CD4-positive, alpha-beta T cell treated with Interleukin-21 for 1 hour (primary cell): ENCODE data around the gene STK17A.
"Not testable (repeated sequence)": the region's sequence is repeated elsewhere in the genome, so short reads cannot be mapped to it uniquely, and the experiment has no call there.

Experiments
- DNase-seq: peaks from one replicate; pipeline ENCODE4 v3.0.0-alpha.2; 2020

Gene STK17A

DNA sequence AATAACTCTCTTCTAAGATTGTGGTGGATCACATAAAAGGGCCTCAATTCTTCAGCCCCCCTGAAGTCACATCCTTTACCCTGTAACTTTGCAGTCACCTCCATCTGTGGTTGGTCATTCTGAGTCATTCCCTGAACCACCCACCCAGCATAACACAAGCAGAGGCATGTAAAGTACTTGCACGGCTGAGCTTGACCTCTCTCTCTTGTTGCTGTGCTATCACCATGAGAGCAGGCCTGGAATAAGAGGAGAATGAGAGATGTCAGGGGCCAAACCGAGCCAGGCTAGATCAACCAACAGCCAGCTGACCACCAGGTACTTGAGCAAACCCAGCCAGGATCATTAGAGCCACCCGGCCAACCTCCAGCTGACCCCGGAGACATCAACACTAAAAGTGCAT is 13.5 kb upstream of the STK17A start:
- DNase-seq = no peak

- no peak for DNase-seq
These were observed 12.1 kb upstream of the STK17A start for GRCh38 chr7:43570688-43571365.

- DNase-seq = no peak
These were observed 10.3 kb upstream of the STK17A start for GRCh38 chr7:43572516-43573049.

GRCh38 chr7:43573832-43574231 is 9.1 kb upstream of the STK17A start:
- DNase-seq = not testable (repeated sequence)

DNA sequence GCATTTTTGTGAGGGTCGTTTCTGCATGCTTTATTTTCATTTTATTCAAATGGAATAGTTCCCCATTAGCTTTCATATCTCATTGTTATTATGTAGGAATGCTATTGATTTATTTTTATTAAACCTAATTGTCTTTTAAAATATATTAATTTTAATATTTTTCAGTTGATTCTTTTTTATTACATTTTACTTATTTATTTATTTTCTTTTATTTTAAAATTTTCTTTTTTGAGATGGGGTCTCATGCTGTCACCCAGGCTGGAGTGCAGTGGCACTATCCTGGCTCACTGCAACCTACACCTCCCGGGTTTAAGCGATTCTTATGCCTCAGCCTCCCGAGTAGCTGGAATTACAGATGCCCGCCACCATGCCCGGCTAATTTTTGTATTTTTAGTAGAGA is 7.4 kb upstream of the STK17A start:
- DNase-seq = no peak

GRCh38 chr7:43576241-43576640 is 6.7 kb upstream of the STK17A start:
- no peak for DNase-seq

- DNase-seq = no peak
These were observed 5.4 kb upstream of the STK17A start for GRCh38 chr7:43577485-43577951.

DNA sequence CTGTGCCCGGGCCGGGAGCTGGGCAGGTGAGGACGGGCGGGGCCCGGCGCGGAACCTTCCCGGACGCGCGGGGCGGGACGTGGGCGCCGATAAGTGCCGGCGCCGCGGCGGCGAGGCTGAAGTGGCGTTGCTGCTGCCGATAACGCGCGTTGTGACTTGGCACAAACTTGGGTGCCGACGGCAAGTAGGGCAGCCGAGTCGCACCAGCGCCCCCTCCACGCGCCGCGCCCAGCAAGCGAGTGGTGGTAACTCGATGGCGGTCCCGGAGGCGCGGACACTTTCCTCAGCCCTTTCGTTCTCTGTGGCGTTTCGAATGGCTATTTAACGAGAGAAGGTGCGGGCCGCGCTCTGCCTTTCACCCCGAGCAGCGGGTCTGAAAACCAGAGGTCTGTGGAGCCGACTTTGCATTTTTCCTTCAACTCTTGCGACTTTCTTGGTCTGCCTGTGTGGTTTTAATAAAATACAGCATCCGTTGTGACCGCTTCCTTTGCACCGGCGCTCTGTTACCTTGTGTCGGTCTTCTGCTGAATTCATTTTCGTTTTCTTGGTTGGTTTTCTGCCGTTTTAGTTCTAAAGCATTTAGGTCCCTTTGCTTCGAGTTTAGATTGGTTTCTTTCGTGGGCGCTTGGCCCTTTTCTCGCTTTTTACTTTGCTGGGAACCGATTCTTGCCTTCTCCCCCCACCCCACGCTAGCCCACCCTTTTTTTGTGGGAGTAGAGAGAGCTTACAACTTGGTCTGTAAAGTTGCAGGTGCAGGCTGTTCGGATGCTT is 701 bp downstream of the STK17A start:
- peak; percentile 78 for DNase-seq

GRCh38 chr7:43584195-43584586 is 1.3 kb downstream of the STK17A start:
- DNase-seq = peak; percentile 55

GRCh38 chr7:43584733-43585132 is 1.8 kb downstream of the STK17A start:
- not testable (repeated sequence) for DNase-seq

DNA sequence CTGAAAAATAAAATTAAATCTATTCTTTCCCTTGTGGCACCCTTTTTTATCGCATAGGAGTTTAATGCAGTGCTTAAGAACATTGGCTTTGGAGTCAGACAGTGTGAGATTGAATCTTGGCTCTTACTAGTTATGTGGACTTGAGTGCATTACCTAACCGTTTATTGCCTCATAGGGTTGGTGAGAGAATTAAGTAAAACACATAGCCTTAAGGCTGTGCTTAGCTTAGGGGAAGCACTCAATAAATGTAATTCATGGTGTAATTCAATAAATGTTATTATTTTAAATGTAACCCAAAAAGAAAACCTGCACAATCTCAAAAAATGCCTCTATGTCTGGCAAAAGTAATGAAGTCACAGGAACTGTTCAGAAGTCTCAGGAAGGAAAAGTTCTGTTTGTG is 2.7 kb downstream of the STK17A start:
- DNase-seq = peak; percentile 47

DNA sequence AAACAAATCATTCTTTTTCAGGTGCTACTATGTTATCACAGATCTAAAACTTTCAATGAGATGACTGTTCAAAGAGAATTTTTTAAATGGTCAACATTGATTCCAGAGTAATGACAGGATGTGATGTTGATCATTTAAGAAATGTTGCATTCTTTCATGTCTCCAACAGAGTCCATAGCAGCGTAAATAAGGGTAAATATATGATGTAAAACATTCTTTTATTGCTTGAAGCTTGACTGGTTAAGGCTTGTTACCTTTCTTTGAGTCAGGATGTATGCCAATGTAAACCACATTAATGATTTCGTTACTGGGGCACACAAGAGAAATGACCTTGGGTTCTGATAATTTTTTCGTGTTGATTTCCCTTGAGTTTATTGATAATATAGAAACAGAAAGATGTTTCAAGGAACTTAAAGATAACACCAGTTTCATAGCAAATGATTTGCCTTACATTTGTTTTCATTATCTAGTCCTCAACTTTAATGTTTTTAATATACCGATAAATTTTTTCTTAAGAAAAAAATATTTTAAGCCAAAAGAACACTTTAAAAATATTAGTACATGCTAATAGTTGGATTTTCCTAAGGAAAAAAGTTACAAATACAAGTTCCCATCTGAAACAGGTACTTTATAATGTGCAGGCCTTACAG is 3.5 kb downstream of the STK17A start:
- peak; percentile 74 for DNase-seq

- no peak for DNase-seq
These were observed 5.7 kb downstream of the STK17A start for GRCh38 chr7:43588477-43589132.

DNA sequence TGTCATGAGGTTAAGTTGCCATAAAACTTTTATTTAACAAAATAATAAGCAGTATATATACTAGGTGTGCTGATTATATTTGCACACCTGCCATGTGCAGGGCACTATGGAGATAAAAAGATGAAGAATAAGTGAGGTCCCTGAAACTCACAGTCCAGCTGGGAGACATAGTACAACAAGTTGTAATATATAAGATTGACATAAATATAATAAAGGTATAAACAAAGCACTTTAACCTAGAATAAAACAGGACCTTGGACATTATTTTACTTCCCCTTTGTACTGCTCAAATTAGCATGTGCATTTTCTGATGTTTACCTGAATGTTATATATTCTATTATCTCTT is 6.2 kb downstream of the STK17A start:
- DNase-seq = no peak

GRCh38 chr7:43589728-43590127 is 6.8 kb downstream of the STK17A start:
- no peak for DNase-seq

- no peak for DNase-seq
These were observed 8.1 kb downstream of the STK17A start for GRCh38 chr7:43590862-43591557.

- DNase-seq = no peak
These were observed 8.8 kb downstream of the STK17A start for GRCh38 chr7:43591558-43592180.

- no peak for DNase-seq
These were observed 9.4 kb downstream of the STK17A start for GRCh38 chr7:43592326-43592725.

GRCh38 chr7:43593010-43593409 is 10.1 kb downstream of the STK17A start:
- DNase-seq = no peak

DNA sequence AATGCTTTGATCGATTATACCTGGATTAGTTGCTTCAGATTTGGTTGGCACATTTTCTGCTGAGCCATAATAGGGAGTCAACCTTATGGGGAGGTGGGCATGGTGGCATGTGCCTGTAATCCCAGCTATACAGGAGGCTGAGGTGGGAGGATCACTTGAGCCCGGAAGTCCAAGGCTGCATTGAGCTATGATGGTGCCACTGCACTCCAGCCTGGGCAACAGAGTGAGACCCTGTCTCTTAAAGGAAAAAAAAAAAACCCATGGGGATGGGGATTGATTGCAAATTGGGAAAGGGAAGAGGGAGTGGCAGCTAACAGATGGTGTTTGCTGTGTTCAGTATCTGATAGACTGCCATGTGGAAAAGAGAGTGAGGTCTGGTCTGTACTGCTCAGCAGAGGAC is 11.1 kb downstream of the STK17A start:
- no peak for DNase-seq

GRCh38 chr7:43596426-43596825 is 13.5 kb downstream of the STK17A start:
- not testable (repeated sequence) for DNase-seq

- no peak for DNase-seq
These were observed 17.1 kb downstream of the STK17A start for GRCh38 chr7:43600056-43600455.
